HEK293 (cell line): ENCODE measurements around the gene SIRPA.

Experiments
- CTCF ChIA-PET: fragments of 350-600 bp; formaldehyde crosslinking; extraction: SDS; loops from one replicate; lab custom pipeline; 2021; ENCODE audit warnings: antibody characterized with exemption; lab: Yijun Ruan, JAX
- POLR2A ChIA-PET: fragments of 300-600 bp; formaldehyde crosslinking; extraction: SDS; loops from one replicate; lab custom pipeline; 2020; ENCODE audit warnings: antibody characterized with exemption, inconsistent platforms; lab: Yijun Ruan, JAX
- H3K27ac ChIP-seq: fragments of 200-500 bp; sonication (Bioruptor generic); 2 replicates; pipeline ENCODE4 v1.5.1; 2014; ENCODE audit warnings: low read depth, low read length, control low read depth, inconsistent platforms; ENCODE audit errors: extremely low read depth
- H3K36me3 ChIP-seq, 2 experiments: fragments of 200-500 bp in 1 of 2; sonication (Bioruptor generic) in 1 of 2; 1 replicate in 1 of 2; 2 replicates in 1 of 2; pipeline ENCODE4 v1.5.1; 2014 to 2017; ENCODE audit warnings: inconsistent platforms in 2 of 2, low read length in 2 of 2; ENCODE audit not compliant: control insufficient read depth in 2 of 2, insufficient read depth in 1 of 2
- H3K4me1 ChIP-seq: fragments of 200-500 bp; sonication (Bioruptor generic); 2 replicates; pipeline ENCODE4 v1.5.1; 2014; ENCODE audit warnings: mild to moderate bottlenecking, low read length, inconsistent platforms; ENCODE audit not compliant: control insufficient read depth, insufficient read depth
- H3K4me3 ChIP-seq: 2 replicates; pipeline ENCODE4 v1.5.1; 2011; ENCODE audit warnings: low read depth, mild to moderate bottlenecking, control low read depth, low read length, moderate library complexity
- H3K9me3 ChIP-seq: fragments of 200-500 bp; sonication (Bioruptor generic); 2 replicates; pipeline ENCODE4 v1.5.1; 2014; ENCODE audit warnings: low read depth, low read length, inconsistent platforms; ENCODE audit not compliant: control insufficient read depth, insufficient read depth
- BCL6B ChIP-seq: fragments of 450-650 bp; formaldehyde crosslinking; IDR thresholded peaks from 2 replicates; pipeline ENCODE4 v1.5.1; 2017; ENCODE audit warnings: missing biosample characterization, missing genetic modification characterization
- CTCF ChIP-seq: fragments of 450-650 bp; formaldehyde crosslinking; IDR thresholded peaks from 2 replicates; pipeline ENCODE4 v1.5.1; 2016; ENCODE audit warnings: missing biosample characterization, missing genetic modification characterization
- FEZF1 ChIP-seq: fragments of 450-650 bp; formaldehyde crosslinking; IDR thresholded peaks from 2 replicates; pipeline ENCODE4 v1.5.1; 2016; ENCODE audit warnings: missing biosample characterization, missing genetic modification characterization
- GLIS2 ChIP-seq: fragments of 450-650 bp; formaldehyde crosslinking; IDR thresholded peaks from 2 replicates; pipeline ENCODE4 v1.5.1; 2016; ENCODE audit warnings: missing biosample characterization, missing genetic modification characterization
- KLF9 ChIP-seq: fragments of 450-650 bp; formaldehyde crosslinking; IDR thresholded peaks from 2 replicates; pipeline ENCODE4 v1.5.1; 2016; ENCODE audit warnings: missing biosample characterization, missing genetic modification characterization, low read depth
- MEIS1 ChIP-seq: sonication (generic); formaldehyde crosslinking; IDR thresholded peaks from 2 replicates; pipeline ENCODE4 v1.8.1; 2022; ENCODE audit warnings: missing genetic modification reagents, mild to moderate bottlenecking, borderline replicate concordance
- OSR2 ChIP-seq: fragments of 450-650 bp; formaldehyde crosslinking; IDR thresholded peaks from 2 replicates; pipeline ENCODE4 v1.5.1; 2016; ENCODE audit warnings: missing biosample characterization, missing genetic modification characterization
- REPIN1 ChIP-seq: fragments of 450-650 bp; formaldehyde crosslinking; IDR thresholded peaks from 2 replicates; pipeline ENCODE4 v1.5.1; 2017; ENCODE audit warnings: missing biosample characterization, missing genetic modification characterization, low read depth
- SETDB1 ChIP-seq: IDR thresholded peaks from one replicate; pipeline ENCODE4 v1.6.1; 2017; ENCODE audit warnings: mild to moderate bottlenecking, low read length, moderate library complexity, mixed read lengths; ENCODE audit not compliant: insufficient read length
- SP7 ChIP-seq: fragments of 450-650 bp; formaldehyde crosslinking; IDR thresholded peaks from 2 replicates; pipeline ENCODE4 v1.5.1; 2016; ENCODE audit warnings: missing biosample characterization, missing genetic modification characterization
- ZBTB1 ChIP-seq: fragments of 450-650 bp; formaldehyde crosslinking; IDR thresholded peaks from 2 replicates; pipeline ENCODE4 v1.5.1; 2016; ENCODE audit warnings: missing biosample characterization, missing genetic modification characterization
- ZNF114 ChIP-seq: fragments of 450-650 bp; formaldehyde crosslinking; IDR thresholded peaks from 2 replicates; pipeline ENCODE4 v1.5.0; 2017; ENCODE audit warnings: missing biosample characterization, missing genetic modification characterization
- ZNF121 ChIP-seq: fragments of 450-650 bp; formaldehyde crosslinking; IDR thresholded peaks from 2 replicates; pipeline ENCODE4 v1.5.1; 2016; ENCODE audit warnings: missing biosample characterization, missing genetic modification characterization
- ZNF138 ChIP-seq: fragments of 450-650 bp; formaldehyde crosslinking; IDR thresholded peaks from 2 replicates; pipeline ENCODE4 v1.5.1; 2016; ENCODE audit warnings: missing biosample characterization, missing genetic modification characterization, borderline replicate concordance
- ZNF155 ChIP-seq: fragments of 450-650 bp; formaldehyde crosslinking; IDR thresholded peaks from 2 replicates; pipeline ENCODE4 v1.5.1; 2016; ENCODE audit warnings: missing biosample characterization, missing genetic modification characterization
- ZNF169 ChIP-seq: fragments of 450-650 bp; formaldehyde crosslinking; IDR thresholded peaks from 2 replicates; pipeline ENCODE4 v1.5.1; 2016; ENCODE audit warnings: missing biosample characterization, missing genetic modification characterization
- ZNF175 ChIP-seq: fragments of 450-650 bp; formaldehyde crosslinking; IDR thresholded peaks from 2 replicates; pipeline ENCODE4 v1.5.1; 2016; ENCODE audit warnings: missing biosample characterization, missing genetic modification characterization
- ZNF280C ChIP-seq: fragments of 450-650 bp; formaldehyde crosslinking; IDR thresholded peaks from 2 replicates; pipeline ENCODE4 v1.5.1; 2016; ENCODE audit warnings: missing biosample characterization, missing genetic modification characterization
- ZNF335 ChIP-seq: fragments of 450-650 bp; formaldehyde crosslinking; conservative IDR thresholded peaks from 2 replicates; pipeline ENCODE4 v1.5.1; 2016; ENCODE audit warnings: missing biosample characterization, missing genetic modification characterization
- ZNF341 ChIP-seq: fragments of 450-650 bp; formaldehyde crosslinking; IDR thresholded peaks from 2 replicates; pipeline ENCODE4; 2016; ENCODE audit warnings: low read depth, missing biosample characterization, missing genetic modification characterization
- ZNF423 ChIP-seq: fragments of 450-650 bp; formaldehyde crosslinking; IDR thresholded peaks from 2 replicates; pipeline ENCODE4 v1.5.1; 2016; ENCODE audit warnings: missing biosample characterization, missing genetic modification characterization
- ZNF48 ChIP-seq: fragments of 450-650 bp; formaldehyde crosslinking; IDR thresholded peaks from 2 replicates; pipeline ENCODE4 v1.5.1; 2016; ENCODE audit warnings: missing biosample characterization, missing genetic modification characterization
- ZNF544 ChIP-seq: fragments of 450-650 bp; formaldehyde crosslinking; IDR thresholded peaks from 2 replicates; pipeline ENCODE4 v1.5.0; 2017; ENCODE audit warnings: missing biosample characterization, missing genetic modification characterization
- ZNF560 ChIP-seq: fragments of 450-650 bp; formaldehyde crosslinking; IDR thresholded peaks from 2 replicates; pipeline ENCODE4 v1.5.1; 2017; ENCODE audit warnings: missing biosample characterization, missing genetic modification characterization, borderline replicate concordance
- ZNF610 ChIP-seq: fragments of 450-650 bp; formaldehyde crosslinking; IDR thresholded peaks from 2 replicates; pipeline ENCODE4 v1.5.1; 2016; ENCODE audit warnings: missing biosample characterization, missing genetic modification characterization, borderline replicate concordance
- ZNF639 ChIP-seq: fragments of 450-650 bp; formaldehyde crosslinking; IDR thresholded peaks from 2 replicates; pipeline ENCODE4 v1.5.1; 2016; ENCODE audit warnings: missing biosample characterization, missing genetic modification characterization
- ZNF677 ChIP-seq: fragments of 450-650 bp; IDR thresholded peaks from 2 replicates; pipeline ENCODE4 v1.5.0; 2018; ENCODE audit warnings: missing biosample characterization, mild to moderate bottlenecking, missing genetic modification characterization, moderate library complexity

Gene SIRPA

GRCh38 chr20:1928154-1928553 is 32.9 kb downstream of the SIRPA start:
- TF ChIP-seq ZNF677 (tag by site-specific recombination) (no peak), ZNF48 (tag by site-specific recombination) (no peak), ZNF175 (no peak), OSR2 (tag by site-specific recombination) (no peak), ZNF335 (tag by site-specific recombination) (no peak), ZBTB1 (tag by site-specific recombination) (no peak), CTCF (tag by site-specific recombination) (no peak), FEZF1 (tag by site-specific recombination) (no peak), ZNF155 (tag by site-specific recombination) (no peak), ZNF138 (tag by site-specific recombination) (no peak), ZNF121 (tag by site-specific recombination) (no peak), ZNF341 (tag by site-specific recombination) (no peak), REPIN1 (tag by site-specific recombination) (no peak), ZNF610 (no peak)
- Histone ChIP-seq H3K4me3 (no peak overlapping the region), H3K9me3 (no peaks in the 10 kb centered on the region), H3K27ac (no peak overlapping the region), H3K36me3 (peaks cover 0 to 6% of the 10 kb centered on the region in 2 experiments; a peak in 1 of 3 replicates), H3K4me1 (no peaks in the 10 kb centered on the region)
- POLR2A ChIA-PET = no interaction called here
- CTCF ChIA-PET = no interaction called here

- Histone ChIP-seq H3K27ac (no peak overlapping the region), H3K4me3 (no peak overlapping the region), H3K9me3 (no peaks in the 10 kb centered on the region), H3K4me1 (no peaks in the 10 kb centered on the region), H3K36me3 (peaks cover 0 to 5% of the 10 kb centered on the region in 2 experiments; a peak in 1 of 3 replicates)
- TF ChIP-seq MEIS1 (CRISPR knock-in tag) = no peak
- TF ChIP-seq ZNF677 (tag by site-specific recombination) = no peak
- no peak for TF ChIP-seq SP7 (tag by site-specific recombination)
- TF ChIP-seq ZNF544 = no peak
- TF ChIP-seq ZNF169 (tag by site-specific recombination) = no peak
- TF ChIP-seq ZNF114 (tag by site-specific recombination) = no peak
- no peak for TF ChIP-seq ZNF560 (tag by site-specific recombination)
- no peak for TF ChIP-seq ZNF423 (tag by site-specific recombination)
- no peak for TF ChIP-seq ZNF155 (tag by site-specific recombination)
- TF ChIP-seq BCL6B (tag by site-specific recombination) = no peak
- no peak for TF ChIP-seq GLIS2
- no peak for TF ChIP-seq SETDB1
- TF ChIP-seq ZNF639 (tag by site-specific recombination) = no peak
- no peak for TF ChIP-seq KLF9 (tag by site-specific recombination)
- TF ChIP-seq ZNF610 = no peak
- TF ChIP-seq ZNF280C (tag by site-specific recombination) = no peak
- ChIA-PET POLR2A (no interaction called here), CTCF (interaction anchor here (0.6 to 0.9 kb wide), 2 partner anchors 69 to 78 kb away, joined by 3 read pairs; no protein-coding TSS in a partner anchor)
Measured at GRCh38 chr20:1928782-1929181, 33.6 kb downstream of the SIRPA start.
